HG02973 (cell line): Measurements from ENCODE around the gene ABCB7.
"Not testable (repeated sequence)": the region's sequence is repeated elsewhere in the genome, so short reads cannot be mapped to it uniquely, and the experiment has no call there.

ENCODE experiments used
- ATAC-seq: cut with Tn5 transposase; IDR thresholded peaks from one replicate; pipeline ENCODE4 v1.9.1; 2021; ENCODE audit warnings: moderate library complexity; ENCODE audit not compliant: unreplicated experiment

The ABCB7 gene

GRCh38 chrX:75106772-75107171 is 49.3 kb downstream of the ABCB7 start:
- no peak for ATAC-seq

- ATAC-seq = no peak
These were observed 59.8 kb downstream of the ABCB7 start for GRCh38 chrX:75096331-75096730.

- no peak for ATAC-seq
These were observed 69.3 kb downstream of the ABCB7 start for GRCh38 chrX:75086731-75087195.

GRCh38 chrX:75084757-75085156 is 71.3 kb downstream of the ABCB7 start:
- no peak for ATAC-seq

- ATAC-seq = no peak
These were observed 79.7 kb downstream of the ABCB7 start for GRCh38 chrX:75076429-75076828.

- no peak for ATAC-seq
These were observed 81.6 kb downstream of the ABCB7 start for GRCh38 chrX:75074475-75074874.

GRCh38 chrX:75071334-75071733 is 84.7 kb downstream of the ABCB7 start:
- no peak for ATAC-seq

- ATAC-seq = no peak
These were observed 88.2 kb downstream of the ABCB7 start for GRCh38 chrX:75067931-75068330.

- ATAC-seq = no peak
These were observed 94.4 kb downstream of the ABCB7 start for GRCh38 chrX:75061701-75062100.

- ATAC-seq = no peak
These were observed 105.0 kb downstream of the ABCB7 start for GRCh38 chrX:75051047-75051446.

- ATAC-seq = no peak
These were observed 110.7 kb downstream of the ABCB7 start for GRCh38 chrX:75045369-75045768.

- not testable (repeated sequence) for ATAC-seq
These were observed 111.9 kb downstream of the ABCB7 start for GRCh38 chrX:75044142-75044541.

GRCh38 chrX:75038925-75039324 is 117.2 kb downstream of the ABCB7 start:
- ATAC-seq = no peak
